ENCODE results near the gene CEBPZ.

DNA sequence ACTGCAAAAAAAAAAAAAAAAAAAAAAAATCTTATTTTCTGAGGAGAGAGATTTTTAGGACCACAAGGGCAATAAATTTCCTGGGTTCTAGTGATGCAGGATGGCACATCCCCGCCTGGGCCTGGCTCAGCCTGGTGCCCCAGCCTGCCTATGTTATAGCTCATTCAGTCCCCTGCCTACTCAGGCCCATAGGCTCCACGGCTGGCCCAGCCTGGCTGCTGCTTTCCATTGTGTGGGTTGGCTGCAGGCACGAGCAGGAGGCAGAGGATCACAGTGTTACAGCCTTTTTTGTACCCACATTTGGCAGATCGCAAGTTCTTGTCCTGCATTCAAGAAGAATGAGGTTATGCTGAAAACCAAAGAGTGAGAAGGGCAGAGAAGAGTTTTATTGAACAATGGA is 40.1 kb downstream of the CEBPZ start:
- TF ChIP-seq OSR1 (CRISPR knock-in tag; IDR thresholded peaks at IDR 0.05) = no peak
- no peak for TF ChIP-seq PPARA (CRISPR knock-in tag; IDR thresholded peaks at IDR 0.05; ENCODE audit: borderline replicate concordance)
- TF ChIP-seq ARNTL (CRISPR knock-in tag; IDR thresholded peaks at IDR 0.05; ENCODE audit: borderline replicate concordance, low read depth) = no peak

All from SK-N-SH treated with all-trans-retinoic acid at 6 μM for 48 hours (cell line).